AG04449 (cell line): ENCODE data around the gene VSTM2B.

ENCODE experiments used
- CTCF ChIA-PET: fragments of 350-600 bp; formaldehyde crosslinking; extraction: SDS; loops from one replicate; lab custom pipeline; 2021; ENCODE audit warnings: antibody characterized with exemption; lab: Yijun Ruan, JAX
- POLR2A ChIA-PET: fragments of 400-600, 350-600 bp; formaldehyde crosslinking; extraction: SDS; loops from one replicate; lab custom pipeline; 2020; ENCODE audit warnings: antibody characterized with exemption, inconsistent platforms; lab: Yijun Ruan, JAX
- DNase-seq: peaks from one replicate; pipeline ENCODE4 v3.0.0-alpha.2; 2010; ENCODE audit warnings: low read depth, low spot score
- H3K4me3 ChIP-seq: 2 replicates; pipeline ENCODE4 v1.5.1; 2011; ENCODE audit warnings: low read depth, mild to moderate bottlenecking, control low read depth, low read length
- TF ChIP-seq, protein P1 (sequence below): IDR thresholded peaks from one replicate; pipeline ENCODE4 v1.5.1; 2011; ENCODE audit warnings: mild to moderate bottlenecking, moderate library complexity, low read length, control low read depth, inconsistent platforms; ENCODE audit not compliant: insufficient read depth; ENCODE audit errors: missing control alignments

VSTM2B gene

DNA sequence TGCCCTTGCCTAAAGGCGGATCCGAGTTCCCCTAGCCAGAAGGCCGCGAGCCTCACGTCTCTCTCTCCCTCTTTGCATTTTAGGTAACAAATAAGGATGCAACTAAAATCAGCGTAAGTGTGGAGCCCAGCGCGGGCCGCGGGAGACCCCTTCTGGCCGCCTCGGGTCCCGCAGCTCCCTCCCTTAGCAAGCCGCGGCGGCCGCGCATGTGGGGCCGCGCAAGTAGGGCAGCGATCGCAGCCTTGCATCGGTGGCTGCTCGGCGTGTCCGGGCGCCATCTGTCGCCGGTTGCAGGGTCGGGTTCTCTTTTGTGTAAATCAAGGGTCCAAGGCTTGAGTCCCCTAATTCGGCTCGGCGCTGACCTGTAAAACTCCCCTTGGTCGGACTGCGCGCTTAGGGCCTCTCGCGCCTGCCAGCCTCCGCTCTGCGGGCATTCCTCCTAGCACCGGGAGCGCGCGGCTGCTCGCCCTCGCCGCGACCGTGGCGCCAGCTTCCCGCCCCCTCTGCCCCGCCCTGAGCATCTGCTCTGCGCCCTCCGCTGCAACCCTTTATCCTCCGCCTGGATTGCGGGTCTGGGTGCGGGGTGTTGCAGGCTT, 2.7 kb downstream of the VSTM2B start:
- POLR2A ChIA-PET = no interaction called here
- CTCF ChIA-PET = interaction anchor here (0.7 to 1.9 kb wide), 5 partner anchors 8 to 78 kb away, joined by 3 to 4 read pairs (median 4); partner anchors contain the start of gene POP4
- peak overlapping the region; percentile 43 for H3K4me3 ChIP-seq
- DNase-seq = no peak
- TF ChIP-seq, protein P1, sequence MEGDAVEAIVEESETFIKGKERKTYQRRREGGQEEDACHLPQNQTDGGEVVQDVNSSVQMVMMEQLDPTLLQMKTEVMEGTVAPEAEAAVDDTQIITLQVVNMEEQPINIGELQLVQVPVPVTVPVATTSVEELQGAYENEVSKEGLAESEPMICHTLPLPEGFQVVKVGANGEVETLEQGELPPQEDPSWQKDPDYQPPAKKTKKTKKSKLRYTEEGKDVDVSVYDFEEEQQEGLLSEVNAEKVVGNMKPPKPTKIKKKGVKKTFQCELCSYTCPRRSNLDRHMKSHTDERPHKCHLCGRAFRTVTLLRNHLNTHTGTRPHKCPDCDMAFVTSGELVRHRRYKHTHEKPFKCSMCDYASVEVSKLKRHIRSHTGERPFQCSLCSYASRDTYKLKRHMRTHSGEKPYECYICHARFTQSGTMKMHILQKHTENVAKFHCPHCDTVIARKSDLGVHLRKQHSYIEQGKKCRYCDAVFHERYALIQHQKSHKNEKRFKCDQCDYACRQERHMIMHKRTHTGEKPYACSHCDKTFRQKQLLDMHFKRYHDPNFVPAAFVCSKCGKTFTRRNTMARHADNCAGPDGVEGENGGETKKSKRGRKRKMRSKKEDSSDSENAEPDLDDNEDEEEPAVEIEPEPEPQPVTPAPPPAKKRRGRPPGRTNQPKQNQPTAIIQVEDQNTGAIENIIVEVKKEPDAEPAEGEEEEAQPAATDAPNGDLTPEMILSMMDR = peak; percentile 88

DNA sequence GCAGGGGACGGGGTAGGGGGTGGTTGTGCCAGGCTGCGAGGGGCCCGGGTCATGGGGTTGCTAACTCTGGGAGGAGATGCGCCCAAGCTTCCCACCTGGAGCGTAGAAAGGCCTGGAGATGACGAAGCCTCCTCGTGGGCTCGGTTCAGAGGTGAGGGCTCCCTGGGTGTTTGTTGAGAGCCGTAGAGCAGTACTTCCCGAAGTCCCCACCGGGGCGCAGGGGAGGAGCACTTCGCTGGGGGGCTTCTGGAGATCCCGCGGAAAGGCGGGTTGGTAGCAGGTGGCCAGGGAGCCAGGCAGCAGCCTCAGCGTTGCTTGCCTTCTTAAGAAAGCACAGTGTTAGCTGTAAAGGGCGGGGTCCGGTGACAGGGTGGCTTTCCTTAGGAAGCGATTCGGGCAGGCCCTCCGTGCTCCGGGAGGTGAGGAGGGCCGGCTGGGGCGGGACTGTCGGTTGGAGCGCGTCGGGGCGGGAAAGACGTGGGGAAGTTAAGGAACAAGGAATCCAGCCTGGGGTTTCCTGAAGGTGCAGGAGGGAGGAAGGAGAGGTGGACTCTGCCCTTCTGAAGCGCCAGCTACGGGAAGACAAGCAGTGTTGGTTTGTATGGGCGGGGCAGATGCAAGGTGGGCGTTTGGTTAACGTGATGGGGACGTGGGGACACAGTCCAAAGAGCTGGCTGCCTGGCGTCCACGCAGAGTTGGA, 3.3 kb downstream of the VSTM2B start:
- DNase-seq = no peak
- POLR2A ChIA-PET = no interaction called here
- TF ChIP-seq, protein P1 = no peak
- CTCF ChIA-PET = interaction anchor here (1.3 to 1.9 kb wide), 3 partner anchors 9 to 47 kb away, joined by 3 to 4 read pairs (median 3); no protein-coding TSS in a partner anchor
- H3K4me3 ChIP-seq = no peak overlapping the region

DNA sequence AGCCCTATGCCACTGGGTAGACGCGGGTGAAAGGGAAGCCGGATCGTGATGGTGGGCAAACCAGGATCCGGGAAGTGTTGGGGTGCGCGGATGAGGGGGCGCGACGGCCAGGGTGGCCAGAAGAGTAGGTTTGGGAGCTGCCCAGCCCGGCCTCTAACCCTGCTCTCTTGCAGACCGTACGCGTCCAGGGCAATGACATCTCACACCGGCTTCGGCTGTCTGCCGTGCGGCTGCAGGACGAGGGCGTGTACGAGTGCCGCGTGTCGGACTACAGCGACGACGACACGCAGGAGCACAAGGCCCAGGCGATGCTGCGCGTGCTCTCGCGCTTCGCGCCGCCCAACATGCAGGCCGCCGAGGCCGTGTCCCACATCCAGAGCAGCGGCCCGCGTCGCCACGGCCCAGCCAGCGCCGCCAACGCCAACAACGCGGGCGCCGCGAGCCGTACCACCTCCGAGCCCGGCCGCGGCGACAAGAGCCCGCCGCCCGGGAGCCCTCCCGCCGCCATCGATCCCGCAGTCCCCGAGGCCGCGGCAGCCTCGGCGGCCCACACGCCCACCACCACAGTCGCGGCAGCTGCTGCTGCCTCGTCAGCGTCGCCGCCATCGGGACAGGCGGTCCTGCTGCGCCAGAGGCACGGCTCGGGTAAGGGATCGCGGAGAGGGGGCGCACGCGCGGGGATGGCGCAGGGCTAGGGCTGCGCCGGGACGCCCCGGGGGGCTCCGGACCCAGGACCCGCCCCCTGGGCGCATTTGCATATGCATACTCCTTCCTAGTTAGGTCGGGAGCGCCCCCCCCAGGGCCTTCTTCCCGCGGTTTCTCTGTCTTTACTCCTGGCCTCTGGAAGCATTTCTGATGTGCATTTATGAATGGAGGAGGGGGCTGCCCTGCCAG, 4.1 kb downstream of the VSTM2B start:
- TF ChIP-seq, protein P1 = no peak
- CTCF ChIA-PET = interaction anchor here (1.4 kb wide), 1 partner anchor 46 kb away, joined by 3 read pairs; no protein-coding TSS in a partner anchor
- no peak for DNase-seq
- H3K4me3 ChIP-seq = no peak overlapping the region
- POLR2A ChIA-PET = no interaction called here

DNA sequence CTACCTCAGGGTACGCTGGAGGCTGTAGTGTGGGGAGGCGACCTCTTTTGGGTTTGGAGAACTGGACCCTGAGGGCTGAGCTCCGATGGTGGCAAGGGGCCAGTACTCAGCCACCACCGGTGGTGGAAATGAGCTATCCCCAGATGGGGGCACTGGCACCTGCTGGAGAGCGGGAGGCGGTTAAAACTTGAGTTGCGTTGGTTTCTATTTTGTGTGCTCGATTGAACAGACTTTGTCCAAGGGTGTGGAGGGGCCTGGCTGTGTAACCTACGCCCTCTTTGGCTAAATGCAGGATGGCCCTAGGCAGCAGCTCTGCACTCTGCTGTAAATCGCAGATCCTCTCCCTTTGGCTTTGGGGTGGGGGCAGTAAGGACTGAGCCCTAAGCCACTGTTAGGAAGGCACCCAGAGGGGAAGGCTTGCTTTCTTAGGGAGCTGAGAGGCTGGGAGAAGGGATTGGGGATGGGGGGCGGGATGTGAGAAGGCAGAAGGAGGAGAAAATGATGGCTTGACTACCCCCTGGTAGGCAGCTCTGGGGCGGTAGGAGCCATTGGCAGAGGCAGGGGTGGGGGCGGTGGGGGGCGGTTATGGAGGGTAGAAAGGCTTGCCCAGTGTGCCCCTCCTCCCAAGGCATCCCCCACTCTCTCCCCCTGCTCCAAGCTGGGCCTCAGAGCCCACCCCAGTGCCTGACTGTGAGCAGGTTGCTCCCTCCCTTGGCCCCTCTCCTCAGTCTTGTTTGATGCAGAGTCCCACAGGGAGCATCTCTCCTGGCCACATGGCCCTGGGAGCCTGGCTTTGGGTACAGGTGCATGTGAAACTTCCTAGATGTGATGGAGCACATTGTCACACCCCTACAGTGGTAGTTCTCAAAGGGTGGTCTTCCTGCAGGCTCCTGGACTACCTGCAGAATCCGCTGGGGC, 5.0 kb downstream of the VSTM2B start:
- no peak for DNase-seq
- POLR2A ChIA-PET = no interaction called here
- H3K4me3 ChIP-seq = no peak overlapping the region
- TF ChIP-seq, protein P1 = no peak
- CTCF ChIA-PET = interaction anchor here (1.4 kb wide), 1 partner anchor 45 kb away, joined by 3 read pairs; no protein-coding TSS in a partner anchor

DNA sequence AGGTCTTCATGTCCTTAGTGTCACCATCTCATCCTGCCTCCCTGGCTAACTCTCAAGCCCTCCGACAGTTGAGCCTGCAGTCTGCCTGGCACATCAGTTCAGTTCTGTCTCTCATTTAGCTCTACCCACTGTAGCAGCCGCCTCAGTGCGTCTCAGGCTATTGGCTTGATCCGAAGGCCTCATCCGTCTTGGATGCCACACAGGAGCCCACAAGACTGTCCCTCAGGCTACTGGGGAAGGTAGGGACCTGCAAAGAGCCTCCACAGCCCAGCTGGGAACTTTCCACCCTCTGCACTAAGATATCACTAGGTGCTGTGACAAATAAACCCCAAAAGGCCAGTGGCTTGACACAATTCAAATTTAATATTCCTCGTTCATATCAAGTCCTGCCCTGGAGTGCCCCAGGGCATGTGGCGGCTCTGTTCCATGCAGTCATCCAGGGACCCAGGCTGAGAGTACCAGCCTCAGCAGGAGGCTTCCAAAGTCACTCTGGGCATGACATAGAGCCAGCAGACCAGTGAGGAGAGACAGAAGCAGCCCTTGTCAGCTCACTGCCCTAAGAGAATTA, 5.7 kb downstream of the VSTM2B start:
- DNase-seq = no peak
- ChIA-PET CTCF (no interaction called here), POLR2A (no interaction called here)
- TF ChIP-seq, protein P1 = no peak
- H3K4me3 ChIP-seq = no peak overlapping the region
